Hippocampal formation (tissue), 2 donors: Measurements from ENCODE around the gene TUBA1B.
"Not testable (repeated sequence)": the region's sequence is repeated elsewhere in the genome, so short reads cannot be mapped to it uniquely, and the experiment has no call there.

ENCODE experiments used
- DNase-seq, 2 donors: peaks; one replicate each; lab custom pipeline; 2025; lab: John Stamatoyannopoulos, UW

The TUBA1B gene

GRCh38 chr12:49131051-49131893, at the start of gene TUBA1B:
TUBA1B (minus strand) TSS chr12:49131395; CDS start chr12:49131300, 95 bp downstream.
- peak; percentile 88 to 93 for DNase-seq

- no peak for DNase-seq
These were observed 43.0 kb upstream of the TUBA1B start for GRCh38 chr12:49174218-49174617.

DNA sequence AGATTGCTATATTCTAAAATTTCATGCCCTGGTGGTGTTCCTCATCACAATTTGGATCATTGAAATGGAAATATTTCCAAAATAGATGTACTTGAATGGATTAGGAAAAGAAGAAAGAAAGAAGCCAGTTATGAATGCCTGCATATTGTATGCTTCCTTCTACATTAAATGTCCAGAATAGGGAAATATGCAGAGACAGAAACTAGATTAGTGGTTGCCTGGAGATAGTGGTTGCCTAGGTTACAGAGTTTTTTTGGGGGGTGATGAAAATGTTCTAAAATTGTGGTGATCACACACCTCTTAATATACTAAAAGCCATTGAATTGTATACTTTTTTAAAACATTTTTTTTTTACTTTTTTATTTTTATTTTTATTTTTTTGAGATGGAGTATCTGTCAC, 39.7 kb upstream of the TUBA1B start:
- DNase-seq: peak in 1 of 2 donors; percentile 23

DNA sequence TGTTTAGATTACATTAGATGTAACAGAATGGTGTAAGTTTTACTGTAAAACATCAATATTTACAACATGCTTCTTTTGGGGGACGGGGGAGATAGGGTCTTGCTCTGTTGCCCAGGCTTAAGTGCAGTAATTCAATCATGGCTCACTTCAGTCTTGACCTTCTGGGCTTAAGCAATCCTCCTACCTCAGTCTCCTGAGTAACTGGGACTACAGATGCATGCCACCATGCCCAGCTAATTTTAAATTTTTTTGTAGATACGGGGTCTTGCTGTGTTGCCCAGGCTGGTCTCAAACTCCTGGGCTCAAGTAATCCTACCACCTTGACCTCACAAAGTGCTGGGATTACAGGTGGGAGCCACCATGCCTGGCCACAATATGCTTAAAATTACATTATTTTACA, 33.9 kb upstream of the TUBA1B start:
- DNase-seq: no peak

DNA sequence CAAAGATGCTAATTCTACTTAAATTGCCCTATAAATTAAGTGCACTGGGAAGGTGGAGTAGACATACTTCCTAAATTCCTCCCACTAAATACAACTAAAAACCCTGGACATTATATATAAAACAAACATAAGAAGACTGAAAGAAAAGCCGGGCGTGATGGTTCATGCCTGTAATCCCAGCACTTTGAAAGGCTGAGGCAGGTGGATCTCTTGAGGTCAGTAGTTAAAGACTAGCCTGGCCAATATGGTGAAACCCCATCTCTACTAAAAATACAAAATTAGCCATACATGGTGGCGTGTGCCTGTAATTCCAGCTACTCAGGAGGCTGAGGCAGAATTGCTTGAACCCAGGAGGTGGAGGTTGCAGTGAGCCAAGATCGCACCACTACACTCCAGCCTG, 30.7 kb upstream of the TUBA1B start:
- DNase-seq: not testable (repeated sequence)

DNA sequence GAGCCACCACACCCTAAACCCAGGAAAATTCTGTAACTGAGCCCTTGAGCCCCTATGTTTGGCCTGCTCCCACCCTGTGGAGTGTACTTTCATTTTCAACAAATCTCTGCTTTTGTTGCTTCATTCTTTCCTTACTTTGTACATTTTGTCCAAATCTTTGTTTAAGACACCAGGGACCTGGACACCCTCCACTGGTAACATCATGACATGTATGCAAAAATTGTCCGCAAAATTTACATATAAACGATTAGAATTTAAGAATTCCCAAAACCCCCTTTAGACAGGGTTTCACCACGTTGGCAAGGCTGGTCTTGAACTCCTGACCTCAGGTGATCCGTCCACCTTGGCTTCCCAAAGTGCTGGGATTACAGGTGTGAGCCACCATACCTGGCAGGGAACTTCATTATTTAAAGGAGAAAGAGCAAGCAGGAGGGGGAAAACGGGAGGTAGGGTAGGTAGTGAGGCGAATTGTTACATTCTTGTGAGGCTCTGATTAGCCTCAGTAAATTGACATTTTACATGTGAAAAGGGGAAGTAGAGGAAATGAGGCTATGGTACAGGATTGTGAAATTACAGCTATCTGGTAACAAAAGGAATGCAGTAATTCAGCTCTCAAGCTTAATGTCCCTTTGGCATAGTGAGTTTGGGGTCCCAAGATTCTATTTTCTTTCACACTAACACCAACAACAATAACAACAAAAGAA, 30.0 kb upstream of the TUBA1B start:
- no peak for DNase-seq

DNA sequence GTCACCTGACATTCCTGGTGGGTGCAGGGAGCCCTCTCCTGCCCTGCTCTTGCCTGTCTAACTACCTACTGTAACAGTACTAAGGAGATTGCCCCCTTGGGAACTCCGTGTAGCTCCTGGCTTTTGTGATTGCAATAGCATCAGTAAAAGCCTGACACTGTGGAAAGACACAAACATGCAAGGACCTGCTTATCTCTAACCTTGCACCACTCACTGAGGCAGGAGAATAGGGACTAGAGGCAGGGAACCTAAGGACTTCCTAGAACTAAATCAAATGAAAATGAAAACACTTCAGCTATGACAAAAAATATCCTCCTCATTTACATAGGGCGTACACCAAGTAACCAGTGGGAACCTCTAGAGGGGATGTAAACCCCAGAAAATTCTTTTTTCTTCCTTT, 29.2 kb upstream of the TUBA1B start:
- DNase-seq: no peak

- no peak for DNase-seq
These were observed 23.0 kb upstream of the TUBA1B start for GRCh38 chr12:49154221-49154620.

- DNase-seq: no peak
These were observed 16.2 kb upstream of the TUBA1B start for GRCh38 chr12:49147384-49147783.

DNA sequence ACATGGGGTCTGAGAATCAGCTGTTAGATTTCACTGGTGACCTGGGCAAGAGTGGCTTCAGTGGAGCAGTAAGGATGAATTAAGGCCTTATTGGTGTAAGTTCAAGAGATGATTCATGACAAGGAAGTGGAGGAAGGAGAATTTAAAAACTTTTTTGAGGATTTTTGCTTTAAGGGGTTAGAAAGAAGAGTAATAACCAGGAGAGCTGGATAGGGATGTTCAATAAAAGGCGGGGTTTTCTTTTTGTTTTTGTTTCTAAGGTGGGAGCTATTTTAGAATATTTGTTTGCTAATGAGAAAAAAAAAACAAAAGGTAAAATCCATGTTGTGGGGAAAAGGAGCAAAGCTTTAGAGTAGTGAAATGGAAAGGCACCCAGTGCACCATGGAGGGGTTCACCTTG, 15.2 kb upstream of the TUBA1B start:
- DNase-seq: no peak

GRCh38 chr12:49144384-49144783, 13.2 kb upstream of the TUBA1B start:
- no peak for DNase-seq

GRCh38 chr12:49138999-49139398, 7.8 kb upstream of the TUBA1B start:
- DNase-seq: no peak

DNA sequence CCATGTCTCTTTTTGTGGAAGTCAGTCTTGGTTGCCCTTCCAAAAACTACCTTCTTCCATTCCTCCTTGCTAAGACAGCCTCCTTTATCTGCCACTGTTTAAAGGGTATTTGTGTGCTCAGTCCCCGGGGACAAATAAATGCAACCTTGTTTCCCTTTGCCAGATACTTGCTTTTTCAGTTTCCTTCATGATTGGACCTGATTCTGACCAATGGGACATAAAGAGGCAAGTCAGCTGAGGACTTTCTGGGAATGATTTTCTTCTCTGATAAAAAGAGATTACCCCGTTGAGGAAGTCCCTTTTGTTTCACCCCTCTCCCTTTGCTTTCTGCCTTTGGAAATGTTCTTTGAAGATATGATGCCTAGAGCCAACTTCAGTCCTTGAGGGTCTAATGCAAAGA, 7.4 kb upstream of the TUBA1B start:
- no peak for DNase-seq

GRCh38 chr12:49137476-49137875, 6.3 kb upstream of the TUBA1B start:
- no peak for DNase-seq

- DNase-seq: not testable (repeated sequence)
These were observed 5.8 kb upstream of the TUBA1B start for GRCh38 chr12:49136997-49137396.

DNA sequence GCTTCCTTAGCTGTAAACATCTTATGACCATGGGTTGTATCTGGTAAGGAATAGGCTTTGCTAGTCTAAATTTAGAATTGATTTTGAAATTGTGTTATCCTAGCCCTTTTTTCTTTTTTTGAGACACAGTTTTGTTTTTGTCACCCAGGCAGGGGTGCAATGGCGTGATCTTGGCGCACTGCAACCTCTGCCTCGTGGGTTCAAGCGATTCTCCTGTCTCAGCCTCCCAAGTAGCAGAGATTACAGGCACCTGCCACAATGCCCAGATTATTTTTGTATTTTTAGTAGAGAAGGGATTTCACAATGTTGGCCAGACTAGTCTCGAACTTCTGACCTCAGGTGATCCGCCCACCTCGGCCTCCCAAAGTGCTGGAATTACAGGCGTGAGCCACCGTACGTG, 2.4 kb upstream of the TUBA1B start:
- no peak for DNase-seq

DNA sequence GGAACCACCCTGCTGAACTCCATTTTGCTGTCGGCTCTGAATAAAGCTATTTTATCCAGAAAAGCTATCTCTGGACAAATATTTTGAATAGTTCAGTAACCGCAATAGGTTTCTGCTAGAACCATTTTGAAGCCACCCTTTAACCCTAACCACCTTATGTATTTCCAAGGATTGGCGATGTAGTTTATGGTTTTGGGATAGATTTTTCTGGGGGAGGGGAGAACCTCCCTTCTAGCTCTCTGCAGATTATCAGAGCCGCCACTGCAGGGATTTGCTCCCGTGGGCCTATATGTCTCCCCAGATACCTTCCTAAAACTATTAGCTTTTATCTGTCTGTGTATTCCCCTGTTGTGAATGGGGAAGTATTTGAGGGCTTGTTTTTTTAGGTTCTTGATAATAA, 1.8 kb upstream of the TUBA1B start:
- DNase-seq: peak in 1 of 2 donors; percentile 17

DNA sequence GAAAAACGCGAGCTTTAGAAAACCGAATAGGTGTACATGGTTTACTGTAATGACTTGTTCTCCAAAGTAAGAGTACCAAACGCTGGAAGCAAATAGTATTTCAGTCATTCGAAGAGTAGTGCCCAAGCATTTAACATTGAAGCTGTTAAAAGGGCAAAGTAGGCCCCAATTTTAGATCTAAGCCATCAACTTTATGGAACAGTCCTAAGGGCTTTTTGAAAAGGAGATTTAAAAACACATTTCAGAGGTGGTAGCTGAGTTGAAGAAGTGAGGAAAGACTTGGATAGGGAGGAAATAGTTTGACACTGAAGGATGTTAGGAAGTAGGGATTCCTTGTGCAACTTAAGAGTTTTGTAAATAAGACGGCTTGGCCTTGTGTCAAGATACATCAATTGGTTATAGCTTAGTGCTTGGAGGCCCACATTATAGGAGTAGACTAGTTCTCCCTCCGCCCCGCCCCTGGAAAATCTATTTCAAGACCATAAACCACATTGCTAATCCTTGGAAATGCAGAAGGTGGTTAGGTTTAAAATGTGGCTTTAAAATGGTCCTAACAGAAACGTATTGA, 783 bp upstream of the TUBA1B start:
- no peak for DNase-seq

DNA sequence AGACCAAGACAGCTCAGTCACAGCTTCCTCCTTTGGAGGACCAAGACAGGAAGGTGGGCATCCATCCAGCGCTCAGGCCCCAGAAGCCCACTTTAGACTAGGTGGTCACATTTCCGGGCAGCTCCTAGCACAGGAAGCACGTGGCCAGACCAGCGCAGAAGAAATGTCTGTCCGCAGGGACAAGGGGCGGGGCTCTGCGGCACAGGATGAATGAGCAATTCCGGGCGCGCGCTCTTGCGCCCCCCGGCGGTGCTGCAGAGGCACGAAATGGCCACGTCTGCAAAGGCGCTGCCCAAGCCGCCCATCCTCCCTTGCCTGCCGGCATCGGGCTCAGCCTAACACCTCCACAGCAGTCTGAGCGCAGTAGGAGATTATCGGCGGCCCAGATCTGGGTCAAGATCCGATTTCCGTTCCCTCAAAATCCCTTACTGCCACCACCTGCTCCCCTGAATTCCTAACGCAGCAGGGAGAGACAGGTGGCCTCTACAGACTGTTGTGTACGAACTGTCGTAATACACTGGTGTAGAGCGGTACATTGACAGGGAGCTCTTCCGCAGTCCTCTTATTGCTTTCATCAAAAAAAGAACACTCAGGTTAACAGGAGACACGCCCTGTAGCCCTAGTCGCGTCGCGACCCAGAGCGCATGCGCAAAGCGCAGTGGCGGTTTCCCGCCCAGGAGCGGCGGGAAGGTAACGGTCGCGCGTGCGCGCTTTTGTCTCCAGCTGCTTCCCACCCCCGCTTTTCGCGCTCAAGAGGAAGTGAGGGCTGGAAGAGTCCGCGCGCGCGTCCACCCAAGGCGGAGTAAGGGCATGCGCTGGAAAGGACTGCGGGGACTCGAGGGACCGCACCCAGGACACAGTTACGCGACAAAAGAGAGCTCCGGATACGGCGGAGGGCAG, 794 bp downstream of the TUBA1B start:
- DNase-seq: peak; percentile 80 to 84

GRCh38 chr12:49129332-49130150, 1.7 kb downstream of the TUBA1B start:
- DNase-seq: no peak

DNA sequence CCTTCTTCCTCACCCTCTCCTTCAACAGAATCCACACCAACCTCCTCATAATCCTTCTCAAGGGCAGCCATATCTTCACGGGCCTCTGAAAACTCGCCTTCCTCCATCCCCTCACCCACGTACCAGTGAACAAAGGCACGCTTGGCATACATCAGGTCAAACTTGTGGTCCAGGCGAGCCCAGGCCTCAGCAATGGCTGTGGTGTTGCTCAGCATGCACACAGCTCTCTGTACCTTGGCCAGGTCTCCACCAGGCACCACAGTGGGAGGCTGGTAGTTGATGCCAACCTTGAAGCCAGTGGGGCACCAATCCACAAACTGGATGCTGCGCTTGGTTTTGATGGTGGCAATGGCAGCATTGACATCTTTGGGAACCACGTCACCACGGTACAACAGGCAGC, 3.2 kb downstream of the TUBA1B start:
- not testable (repeated sequence) for DNase-seq
